ENCODE results near the gene TMEM235.

GRCh38 chr17:78267253-78268073, 36.0 kb downstream of the TMEM235 start:
- TF ChIP-seq EGR1 (conservative IDR thresholded peaks at IDR 0.05) (no peak; the same call in 1 of the 2 replicates), ESRRA (IDR thresholded peaks at IDR 0.05; ENCODE audit: borderline replicate concordance, low read depth) (peak; percentile 83)
